ENCODE results near the gene BAX. TPM values are rescaled to one million over a fixed set of nuclear protein-coding genes. Genes with fewer than 3 reads are reported as not detected.
A peak's percentile ranks its signal among the peaks of the same experiment; 100 is the strongest.

BAX gene
- total and polyA plus RNA-seq, 9 of the 15 experiments (the other 6 are each of a cell fraction or from before 2014, with no cell fraction given), result 3.2 to 95.4 (median 44.5) TPM

DNA sequence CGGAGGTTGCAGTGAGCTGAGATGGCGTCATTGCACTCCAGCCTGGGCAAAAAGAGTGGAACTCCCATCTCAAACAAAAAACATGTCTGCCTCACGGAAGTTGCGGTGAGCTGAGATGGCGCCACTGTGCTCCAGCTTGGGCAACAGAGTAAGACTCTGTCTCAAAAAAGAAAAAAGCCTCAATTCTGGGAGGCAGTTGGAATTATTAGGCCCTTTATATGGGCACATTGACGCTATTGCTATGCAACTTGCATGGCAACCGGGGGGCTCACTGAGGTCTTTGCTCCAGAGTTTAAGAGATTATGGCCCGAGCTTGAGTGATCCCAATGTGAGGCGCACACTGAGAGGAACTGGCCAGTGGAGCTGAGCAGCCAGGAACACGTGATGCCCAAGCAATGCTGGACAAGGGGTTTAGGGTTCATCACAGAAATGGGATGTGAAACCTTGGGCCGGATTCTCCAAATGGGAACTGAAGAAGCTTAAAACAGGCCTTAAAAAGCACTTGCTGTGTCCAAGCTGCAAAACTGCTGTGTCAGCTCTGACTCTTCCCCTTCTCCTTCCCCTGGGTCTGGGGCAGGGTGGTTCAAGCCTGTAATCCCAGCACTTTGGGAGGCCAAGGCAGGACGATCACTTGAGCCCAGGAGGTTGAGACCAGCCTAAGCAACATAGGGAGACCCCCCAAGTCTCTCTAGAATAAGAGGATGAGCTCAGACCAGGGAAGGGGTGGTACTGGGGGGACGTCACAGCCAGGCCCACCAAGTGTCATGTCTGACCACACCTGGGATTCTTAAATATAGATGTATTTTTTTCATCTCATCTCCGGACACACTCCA is 12.9 kb downstream of the BAX start (continued):
- TF ChIP-seq, protein P1, sequence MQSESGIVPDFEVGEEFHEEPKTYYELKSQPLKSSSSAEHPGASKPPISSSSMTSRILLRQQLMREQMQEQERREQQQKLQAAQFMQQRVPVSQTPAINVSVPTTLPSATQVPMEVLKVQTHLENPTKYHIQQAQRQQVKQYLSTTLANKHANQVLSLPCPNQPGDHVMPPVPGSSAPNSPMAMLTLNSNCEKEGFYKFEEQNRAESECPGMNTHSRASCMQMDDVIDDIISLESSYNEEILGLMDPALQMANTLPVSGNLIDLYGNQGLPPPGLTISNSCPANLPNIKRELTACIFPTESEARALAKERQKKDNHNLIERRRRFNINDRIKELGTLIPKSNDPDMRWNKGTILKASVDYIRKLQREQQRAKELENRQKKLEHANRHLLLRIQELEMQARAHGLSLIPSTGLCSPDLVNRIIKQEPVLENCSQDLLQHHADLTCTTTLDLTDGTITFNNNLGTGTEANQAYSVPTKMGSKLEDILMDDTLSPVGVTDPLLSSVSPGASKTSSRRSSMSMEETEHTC (IDR thresholded peaks at IDR 0.05), result peak; percentile 59; the same call in 1 of the 2 replicates
- peak; percentile 78 for TF ChIP-seq POLR2B (IDR thresholded peaks at IDR 0.05; ENCODE audit: low read depth, partially characterized antibody)
- TF ChIP-seq GABPB1 (CRISPR knock-in tag; IDR thresholded peaks at IDR 0.05), result no peak
- no peak; the same call in 1 of the 2 replicates for TF ChIP-seq MYC (IDR thresholded peaks at IDR 0.05; ENCODE audit: low read depth, low read length)
- peak; percentile 54 for TF ChIP-seq MYC (CRISPR knock-in tag; IDR thresholded peaks at IDR 0.05; ENCODE audit: borderline replicate concordance, low read depth)
- TF ChIP-seq CREM (IDR thresholded peaks at IDR 0.05; ENCODE audit: low read depth), result no peak
- peak; percentile 86; the same call in 1 of the 2 replicates for TF ChIP-seq HDAC6 (IDR thresholded peaks at IDR 0.05; ENCODE audit: low read depth, low read length)
- TF ChIP-seq TOE1 (IDR thresholded peaks at IDR 0.05; ENCODE audit: borderline replicate concordance), result peak; percentile 62; the same call in 1 of the 2 replicates
- no peak for TF ChIP-seq TOE1 (CRISPR knock-in tag; IDR thresholded peaks at IDR 0.05; ENCODE audit: borderline replicate concordance, low read depth)
- no peak for TF ChIP-seq ZEB2 (IDR thresholded peaks at IDR 0.05)
- TF ChIP-seq, protein P2, sequence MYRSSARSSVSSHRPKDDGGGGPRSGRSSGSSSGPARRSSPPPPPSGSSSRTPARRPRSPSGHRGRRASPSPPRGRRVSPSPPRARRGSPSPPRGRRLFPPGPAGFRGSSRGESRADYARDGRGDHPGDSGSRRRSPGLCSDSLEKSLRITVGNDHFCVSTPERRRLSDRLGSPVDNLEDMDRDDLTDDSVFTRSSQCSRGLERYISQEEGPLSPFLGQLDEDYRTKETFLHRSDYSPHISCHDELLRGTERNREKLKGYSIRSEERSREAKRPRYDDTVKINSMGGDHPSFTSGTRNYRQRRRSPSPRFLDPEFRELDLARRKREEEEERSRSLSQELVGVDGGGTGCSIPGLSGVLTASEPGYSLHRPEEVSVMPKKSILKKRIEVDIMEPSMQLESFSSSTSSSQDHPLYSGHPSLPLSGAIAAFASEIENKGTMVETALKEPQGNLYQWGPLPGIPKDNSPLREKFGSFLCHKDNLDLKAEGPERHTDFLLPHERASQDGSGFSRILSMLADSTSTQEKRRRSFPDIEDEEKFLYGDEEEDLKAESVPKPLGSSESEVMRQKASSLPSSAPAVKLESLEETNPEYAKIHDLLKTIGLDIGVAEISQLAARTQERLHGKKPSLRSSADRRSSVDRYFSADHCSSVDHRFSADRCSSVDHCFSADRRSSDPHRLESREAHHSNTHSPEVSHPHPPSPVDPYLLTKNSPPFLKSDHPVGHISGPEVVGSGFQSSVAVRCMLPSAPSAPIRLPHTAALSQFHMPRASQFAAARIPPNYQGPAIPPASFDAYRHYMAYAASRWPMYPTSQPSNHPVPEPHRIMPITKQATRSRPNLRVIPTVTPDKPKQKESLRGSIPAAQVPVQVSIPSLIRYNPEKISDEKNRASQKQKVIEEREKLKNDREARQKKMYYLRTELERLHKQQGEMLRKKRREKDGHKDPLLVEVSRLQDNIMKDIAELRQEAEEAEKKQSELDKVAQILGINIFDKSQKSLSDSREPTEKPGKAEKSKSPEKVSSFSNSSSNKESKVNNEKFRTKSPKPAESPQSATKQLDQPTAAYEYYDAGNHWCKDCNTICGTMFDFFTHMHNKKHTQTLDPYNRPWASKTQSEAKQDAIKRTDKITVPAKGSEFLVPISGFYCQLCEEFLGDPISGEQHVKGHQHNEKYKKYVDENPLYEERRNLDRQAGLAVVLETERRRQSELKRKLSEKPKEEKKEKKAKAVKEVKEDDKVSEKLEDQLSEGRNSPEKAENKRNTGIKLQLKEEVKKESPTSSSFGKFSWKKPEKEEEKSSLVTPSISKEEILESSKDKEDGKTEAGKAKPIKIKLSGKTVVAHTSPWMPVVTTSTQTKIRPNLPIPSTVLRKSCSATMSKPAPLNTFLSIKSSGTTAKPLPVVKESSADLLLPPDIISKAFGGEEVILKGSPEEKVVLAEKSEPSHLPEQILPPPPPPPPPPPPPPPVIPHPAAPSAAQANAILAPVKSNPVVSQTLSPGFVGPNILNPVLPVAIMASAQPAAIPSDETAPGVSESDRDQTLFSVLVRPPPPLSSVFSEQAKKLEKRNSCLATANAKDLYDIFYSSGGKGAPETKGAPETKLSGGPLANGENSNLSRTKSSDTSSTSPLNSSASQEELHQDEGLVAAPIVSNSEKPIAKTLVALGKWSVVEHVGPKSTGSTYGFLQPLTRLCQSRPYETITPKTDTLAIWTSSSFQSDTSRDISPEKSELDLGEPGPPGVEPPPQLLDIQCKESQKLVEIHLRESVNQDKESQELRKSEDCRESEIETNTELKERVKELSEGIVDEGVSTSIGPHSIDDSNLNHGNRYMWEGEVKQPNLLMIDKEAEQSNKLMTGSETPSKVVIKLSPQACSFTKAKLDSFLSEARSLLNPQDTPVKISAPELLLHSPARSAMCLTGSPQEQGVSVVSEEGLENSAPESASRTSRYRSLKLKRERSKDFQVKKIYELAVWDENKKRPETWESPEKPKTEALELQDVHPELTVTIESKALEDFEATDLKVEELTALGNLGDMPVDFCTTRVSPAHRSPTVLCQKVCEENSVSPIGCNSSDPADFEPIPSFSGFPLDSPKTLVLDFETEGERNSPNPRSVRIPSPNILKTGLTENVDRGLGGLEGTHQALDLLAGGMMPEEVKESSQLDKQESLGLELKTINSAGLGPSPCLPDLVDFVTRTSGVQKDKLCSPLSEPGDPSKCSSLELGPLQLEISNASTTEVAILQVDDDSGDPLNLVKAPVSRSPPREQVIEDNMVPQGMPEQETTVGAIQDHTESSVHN (IDR thresholded peaks at IDR 0.05; ENCODE audit: borderline replicate concordance in 1 of 2, low read depth in 1 of 2), result 0 out of 4 replicates have a peak, but pooled peaks of 1 of the 2 experiments have one; percentile 21
- TF ChIP-seq, protein P3, sequence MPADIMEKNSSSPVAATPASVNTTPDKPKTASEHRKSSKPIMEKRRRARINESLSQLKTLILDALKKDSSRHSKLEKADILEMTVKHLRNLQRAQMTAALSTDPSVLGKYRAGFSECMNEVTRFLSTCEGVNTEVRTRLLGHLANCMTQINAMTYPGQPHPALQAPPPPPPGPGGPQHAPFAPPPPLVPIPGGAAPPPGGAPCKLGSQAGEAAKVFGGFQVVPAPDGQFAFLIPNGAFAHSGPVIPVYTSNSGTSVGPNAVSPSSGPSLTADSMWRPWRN (IDR thresholded peaks at IDR 0.05; ENCODE audit: low read depth), result 0 out of 2 replicates have a peak, but pooled peaks have one; percentile 20
- peak; percentile 19; the same call in 1 of the 2 replicates for TF ChIP-seq ZNF76 (CRISPR knock-in tag; IDR thresholded peaks at IDR 0.05; ENCODE audit: borderline replicate concordance)
- 0 out of 4 replicates have a peak, but pooled peaks of 1 of the 2 experiments have one; percentile 5 for TF ChIP-seq TBL1XR1 (IDR thresholded peaks at IDR 0.05; ENCODE audit: low read length in 2 of 2)
- peak; percentile 36 for TF ChIP-seq CAMTA2 (CRISPR knock-in tag; conservative IDR thresholded peaks at IDR 0.05)
- peak; percentile 27; the same call in 1 of the 2 replicates for TF ChIP-seq GABPB2 (CRISPR knock-in tag; conservative IDR thresholded peaks at IDR 0.05)
